Endothelial cell (in vitro differentiated cells): Measurements from ENCODE around the gene DOLPP1. TPM values are rescaled to one million over a fixed set of nuclear protein-coding genes. Genes with fewer than 3 reads are reported as not detected.

ENCODE experiments used
- DNase-seq: peaks from one replicate; pipeline ENCODE4 v3.0.0; 2021; ENCODE audit warnings: low spot score
- H3K27ac Mint-ChIP-seq: one replicate; pipeline ENCODE4 v1.8.0; 2021; ENCODE audit warnings: mixed read lengths, inconsistent platforms; ENCODE audit not compliant: unreplicated experiment
- H3K27me3 Mint-ChIP-seq: one replicate; pipeline ENCODE4 v1.8.0; 2021; ENCODE audit warnings: mild to moderate bottlenecking, moderate library complexity, mixed read lengths, inconsistent platforms; ENCODE audit not compliant: unreplicated experiment
- H3K36me3 Mint-ChIP-seq: one replicate; pipeline ENCODE4 v1.8.0; 2021; ENCODE audit warnings: mild to moderate bottlenecking, low read depth, mixed read lengths, inconsistent platforms; ENCODE audit not compliant: unreplicated experiment
- H3K4me1 Mint-ChIP-seq: one replicate; pipeline ENCODE4 v1.8.0; 2021; ENCODE audit warnings: mild to moderate bottlenecking, mixed read lengths, inconsistent platforms; ENCODE audit not compliant: unreplicated experiment
- H3K4me3 Mint-ChIP-seq: one replicate; pipeline ENCODE4 v1.8.0; 2021; ENCODE audit warnings: mild to moderate bottlenecking, mixed read lengths, inconsistent platforms; ENCODE audit not compliant: unreplicated experiment
- H3K9me3 Mint-ChIP-seq: one replicate; pipeline ENCODE4 v1.8.0; 2021; ENCODE audit warnings: mixed read lengths, inconsistent platforms; ENCODE audit not compliant: unreplicated experiment
- CTCF ChIP-seq: fragments of 200-600 bp; sonication (generic); IDR thresholded peaks from one replicate; pipeline ENCODE4 v1.5.0; 2021; ENCODE audit warnings: antibody characterized with exemption; ENCODE audit not compliant: unreplicated experiment
- total RNA-seq: library from RNA; stranded (reverse); fragmentation: NEBNext Ultra II Directional; extraction: Animal tissue kit (Norgen Biotek cat#: 25700); gene quantifications from one replicate; pipeline ENCODE4 v1.2.1, GENCODE V29; 2021; ENCODE audit not compliant: unreplicated experiment

DOLPP1 gene
- total RNA-seq, 1 donor from 2014 or later, result 21.4 TPM

DNA sequence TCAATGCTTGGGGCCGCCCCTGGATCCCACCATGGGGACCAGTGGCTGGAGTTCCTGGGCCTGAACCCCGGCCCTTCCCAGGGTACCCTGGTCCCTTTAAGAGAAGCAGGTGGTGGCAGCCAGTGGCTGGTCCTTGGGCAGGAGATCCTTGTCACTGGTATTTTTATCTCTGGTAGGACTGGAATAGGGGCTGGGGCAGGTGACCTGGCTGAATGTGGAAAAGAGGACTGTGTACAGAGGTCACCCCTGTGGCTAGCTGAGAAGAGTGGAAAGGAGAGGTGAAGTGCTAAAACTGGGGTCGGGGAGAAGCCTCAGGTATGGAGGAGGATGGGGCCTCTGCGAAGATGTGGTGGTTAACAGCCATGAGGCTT, 22.7 kb downstream of the DOLPP1 start:
- DNase-seq, result no peak
- Mint-ChIP-seq H3K27ac (no peak overlapping the region), H3K4me3 (no peak overlapping the region), H3K36me3 (peaks cover under 1% of the 10 kb centered on the region), H3K27me3 (peaks cover 6% of the 10 kb centered on the region), H3K9me3 (no peaks in the 10 kb centered on the region), H3K4me1 (peaks cover under 1% of the 10 kb centered on the region)
- no peak for TF ChIP-seq CTCF

DNA sequence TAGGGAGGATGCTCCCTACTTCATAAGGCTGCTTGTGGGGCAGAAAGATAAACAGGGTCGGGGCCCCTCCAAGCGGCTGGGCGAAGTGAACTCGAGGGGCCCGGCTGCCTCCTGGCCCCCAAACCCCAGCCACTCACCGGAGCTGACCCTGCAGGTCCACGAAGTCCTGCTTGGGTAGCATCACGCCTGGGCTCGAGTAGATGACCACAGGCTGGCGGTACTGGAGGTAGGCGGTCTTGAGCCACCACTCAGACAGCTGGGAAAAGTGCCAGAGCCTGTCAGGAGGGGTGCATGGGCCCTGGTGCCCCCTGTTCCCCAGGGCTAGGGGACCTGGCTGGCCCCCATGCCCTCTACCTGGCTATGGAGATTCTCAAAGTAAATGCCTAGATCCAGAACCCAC, 23.1 kb downstream of the DOLPP1 start:
- TF ChIP-seq CTCF, result no peak
- H3K4me3 Mint-ChIP-seq, result no peak overlapping the region
- H3K36me3 Mint-ChIP-seq, result no peaks in the 10 kb centered on the region
- H3K9me3 Mint-ChIP-seq, result no peaks in the 10 kb centered on the region
- H3K27me3 Mint-ChIP-seq, result peaks cover 8% of the 10 kb centered on the region
- no peak for DNase-seq
- H3K27ac Mint-ChIP-seq, result no peak overlapping the region
- peaks cover 5% of the 10 kb centered on the region for H3K4me1 Mint-ChIP-seq

DNA sequence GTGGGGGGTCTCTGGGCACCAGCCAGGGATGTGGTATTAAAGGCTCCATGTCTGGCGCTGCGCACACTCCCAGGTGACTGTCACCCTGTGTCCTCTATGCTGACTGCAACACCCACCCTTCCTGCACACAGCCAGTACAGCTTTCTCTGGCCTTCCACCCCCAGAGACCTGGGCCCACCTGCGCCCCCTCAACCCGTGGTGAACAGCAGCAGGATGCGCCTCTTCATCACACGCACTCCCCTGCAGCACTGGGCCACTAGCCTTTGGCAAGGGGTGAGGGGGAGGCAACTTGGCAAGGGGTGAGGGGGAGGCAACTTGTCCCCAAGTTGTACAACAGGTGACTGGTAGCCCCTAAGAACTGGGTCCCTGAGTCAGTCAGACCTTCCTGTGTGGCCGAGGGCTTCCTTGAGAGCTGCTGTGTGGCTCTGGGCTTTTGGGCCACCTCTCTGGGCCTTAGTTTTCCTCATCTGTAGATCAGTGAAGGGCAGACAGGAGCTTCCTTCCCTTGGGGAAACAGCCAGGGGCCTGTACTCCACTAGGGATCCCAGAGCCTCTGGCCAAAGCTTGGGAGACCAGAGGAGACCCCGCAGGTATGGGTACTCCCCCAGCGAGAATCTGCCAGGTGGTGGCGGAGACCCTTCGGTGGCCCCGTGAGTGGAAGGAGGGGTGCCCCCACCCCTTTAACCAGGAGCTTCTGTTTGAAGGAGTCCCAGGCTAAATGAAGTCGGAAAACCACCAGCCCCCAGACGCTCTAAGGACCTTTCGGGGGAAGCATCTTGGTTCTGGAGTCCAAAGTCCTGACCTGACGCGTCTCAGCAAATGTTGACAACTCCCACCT, 25.2 kb downstream of the DOLPP1 start:
- Mint-ChIP-seq H3K4me3 (peak overlapping the region; percentile 81), H3K36me3 (no peaks in the 10 kb centered on the region)

GRCh38 chr9:129107651-129108050, 26.7 kb downstream of the DOLPP1 start:
- TF ChIP-seq CTCF, result no peak
- Mint-ChIP-seq H3K27me3 (peaks cover 14% of the 10 kb centered on the region), H3K36me3 (no peaks in the 10 kb centered on the region), H3K4me3 (no peak overlapping the region), H3K27ac (no peak overlapping the region), H3K4me1 (peaks cover 18% of the 10 kb centered on the region), H3K9me3 (no peaks in the 10 kb centered on the region)
- no peak for DNase-seq

More for the DNA sequence above, 25.2 kb downstream of the DOLPP1 start:
- Mint-ChIP-seq H3K27me3 (peaks cover 15% of the 10 kb centered on the region), H3K4me1 (peaks cover 14% of the 10 kb centered on the region), H3K9me3 (no peaks in the 10 kb centered on the region), H3K27ac (no peak overlapping the region)
- no peak for DNase-seq
- TF ChIP-seq CTCF, result no peak

DNA sequence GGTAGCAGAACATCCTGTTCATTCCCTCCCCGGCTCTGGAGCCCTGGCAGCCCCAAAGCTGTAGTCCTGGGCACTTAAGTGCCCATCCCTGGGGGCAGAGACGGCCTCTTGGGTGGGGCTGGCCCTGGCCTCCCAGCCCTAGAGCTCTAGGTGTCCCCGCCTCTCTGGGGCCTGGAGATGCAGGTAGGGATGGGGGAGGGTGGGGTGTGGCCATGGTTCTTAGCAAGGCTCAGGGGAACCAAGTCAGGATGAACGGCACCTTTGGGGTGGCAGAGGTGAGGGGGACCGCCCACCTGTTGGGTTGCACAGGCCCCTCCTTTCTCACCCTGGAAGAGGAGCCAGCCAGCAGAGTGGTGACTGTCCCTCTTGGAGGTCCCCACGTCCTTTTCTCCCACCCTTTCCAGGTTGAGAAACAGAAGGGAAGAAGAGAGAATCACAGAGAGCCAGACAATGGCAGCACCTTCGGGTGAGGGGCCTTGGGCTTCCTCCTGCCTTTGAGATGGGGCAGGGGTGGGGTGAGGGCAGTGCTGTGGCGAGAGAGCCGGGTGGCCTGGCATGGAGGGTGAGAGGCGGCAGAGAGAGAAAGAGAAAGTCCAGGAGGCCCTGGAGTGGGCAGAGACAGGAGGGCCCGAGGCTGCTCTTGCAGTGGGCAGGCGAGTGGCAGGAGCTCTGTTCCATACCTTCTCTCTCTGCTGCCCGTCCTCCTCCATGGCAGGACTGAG, 27.3 kb downstream of the DOLPP1 start:
- no peak for TF ChIP-seq CTCF
- H3K9me3 Mint-ChIP-seq, result no peaks in the 10 kb centered on the region
- peaks cover 18% of the 10 kb centered on the region for H3K4me1 Mint-ChIP-seq
- H3K4me3 Mint-ChIP-seq, result no peak overlapping the region
- H3K27ac Mint-ChIP-seq, result no peak overlapping the region
- no peak for DNase-seq
- H3K36me3 Mint-ChIP-seq, result no peaks in the 10 kb centered on the region
- H3K27me3 Mint-ChIP-seq, result peaks cover 15% of the 10 kb centered on the region
